SK-N-SH (cell line): Measurements from ENCODE around the gene SEC14L1. TPM values are rescaled to one million over a fixed set of nuclear protein-coding genes. Genes with fewer than 3 reads are reported as not detected.
A peak's percentile ranks its signal among the peaks of the same experiment; 100 is the strongest.
"Not testable (repeated sequence)": the region's sequence is repeated elsewhere in the genome, so short reads cannot be mapped to it uniquely, and the experiment has no call there.

Experiments used
- CTCF ChIA-PET: fragments of 300-600, 350-600 bp; formaldehyde crosslinking; extraction: SDS; loops from one replicate; lab custom pipeline; 2021; lab: Yijun Ruan, JAX
- POLR2A ChIA-PET: fragments of 350-600 bp; sonication (Branson Sonifier 250); formaldehyde crosslinking; extraction: SDS; loops from one replicate; lab custom pipeline; 2020; ENCODE audit warnings: antibody characterized with exemption, inconsistent platforms; lab: Yijun Ruan, JAX
- DNase-seq: peaks from one replicate; pipeline ENCODE4 v3.0.0; 2012
- H2AFZ ChIP-seq: fragments of 200-600 bp; sonication (generic); 2 replicates; pipeline ENCODE4 v1.8.1; 2016; ENCODE audit warnings: antibody characterized with exemption, mild to moderate bottlenecking, low read depth
- H3F3A ChIP-seq: fragments of 200-600 bp; sonication (generic); replicated peaks from 2 replicates; pipeline ENCODE3; 2016; ENCODE audit warnings: antibody characterized with exemption, mild to moderate bottlenecking; ENCODE audit not compliant: insufficient read depth
- H3K27ac ChIP-seq, 2 experiments: fragments of 200-500 bp in 1 of 2; fragments of 200-600 bp in 1 of 2; sonication (Bioruptor generic) in 1 of 2; sonication (generic), shearing (Covaris generic) in 1 of 2; 2 replicates each; pipeline versions ENCODE4 v1.5.1 to v1.6.1; 2014 to 2016; ENCODE audit warnings: low read depth in 2 of 2, inconsistent platforms in 1 of 2, low read length in 1 of 2, mild to moderate bottlenecking in 1 of 2, mixed read lengths in 1 of 2
- H3K27me3 ChIP-seq: fragments of 200-600 bp; sonication (generic), shearing (Covaris generic); 2 replicates; pipeline ENCODE4 v1.6.1; 2016; ENCODE audit warnings: mixed run types; ENCODE audit not compliant: insufficient read depth
- H3K36me3 ChIP-seq, 2 experiments: fragments of 200-500 bp in 1 of 2; fragments of 200-600 bp in 1 of 2; sonication (Bioruptor generic) in 1 of 2; sonication (generic) in 1 of 2; replicated peaks in 1 of 2; 2 replicates each; pipeline versions ENCODE3 to v1.5.1; 2014 to 2016; ENCODE audit warnings: low read length in 1 of 2, mild to moderate bottlenecking in 1 of 2; ENCODE audit not compliant: insufficient read depth in 2 of 2, control insufficient read depth in 1 of 2
- H3K4me1 ChIP-seq, 2 experiments: fragments of 200-500 bp in 1 of 2; fragments of 200-600 bp in 1 of 2; sonication (Bioruptor generic) in 1 of 2; sonication (generic), shearing (Covaris generic) in 1 of 2; 2 replicates each; pipeline versions ENCODE4 v1.5.1 to v1.6.1; 2014 to 2016; ENCODE audit warnings: low read depth in 1 of 2, low read length in 1 of 2, mixed run types in 1 of 2; ENCODE audit not compliant: insufficient read depth in 2 of 2, control insufficient read depth in 1 of 2
- H3K4me2 ChIP-seq: fragments of 200-600 bp; sonication (generic), shearing (Covaris generic); 2 replicates; pipeline ENCODE4 v1.6.1; 2017; ENCODE audit warnings: mixed run types
- H3K4me3 ChIP-seq, 2 experiments: fragments of 200-500 bp in 1 of 2; fragments of 200-600 bp in 1 of 2; sonication (Bioruptor generic) in 1 of 2; sonication (generic), shearing (Covaris generic) in 1 of 2; 2 replicates each; pipeline versions ENCODE4 v1.5.1 to v1.8.1; 2014 to 2016; ENCODE audit warnings: low read depth in 2 of 2, inconsistent platforms in 1 of 2, low read length in 1 of 2, mild to moderate bottlenecking in 1 of 2, mixed read lengths in 1 of 2, moderate library complexity in 1 of 2
- H3K79me2 ChIP-seq: fragments of 200-600 bp; sonication (generic); 2 replicates; pipeline ENCODE4 v1.8.1; 2017; ENCODE audit warnings: mild to moderate bottlenecking; ENCODE audit not compliant: insufficient read depth
- H3K9ac ChIP-seq: fragments of 200-600 bp; sonication (generic); 2 replicates; pipeline ENCODE4 v1.6.1; 2017; ENCODE audit warnings: mixed run types
- H3K9me2 ChIP-seq: fragments of 200-600 bp; sonication (generic); 2 replicates; pipeline ENCODE4 v1.6.1; 2017; ENCODE audit warnings: mixed run types
- H3K9me3 ChIP-seq: fragments of 200-600 bp; sonication (generic); 2 replicates; pipeline ENCODE4 v1.6.1; 2017; ENCODE audit warnings: mixed run types, mild to moderate bottlenecking, moderate library complexity
- H4K20me1 ChIP-seq: fragments of 200-600 bp; sonication (generic); 2 replicates; pipeline ENCODE4 v1.6.1; 2017; ENCODE audit warnings: mild to moderate bottlenecking, mixed run types; ENCODE audit not compliant: insufficient read depth
- EP300 ChIP-seq, 2 experiments: IDR thresholded peaks; 2 replicates each; pipeline versions ENCODE4 v1.4.0 to v1.6.1; 2012; ENCODE audit warnings: borderline replicate concordance in 1 of 2, low read depth in 1 of 2, low read length in 1 of 2
- EZH2phosphoT487 ChIP-seq: fragments of 200-600 bp; sonication (generic); IDR thresholded peaks from 2 replicates; pipeline ENCODE4 v1.6.1; 2017; ENCODE audit warnings: low read depth, mixed run types, mild to moderate bottlenecking, antibody characterized with exemption, moderate library complexity, borderline replicate concordance
- FOXJ3 ChIP-seq: sonication (generic); formaldehyde crosslinking; IDR thresholded peaks from 2 replicates; pipeline ENCODE4 v1.5.1; 2020; ENCODE audit warnings: mild to moderate bottlenecking, missing genetic modification reagents
- FOXM1 ChIP-seq: IDR thresholded peaks from 2 replicates; pipeline ENCODE4 v1.4.0; 2012; ENCODE audit warnings: low read depth, mild to moderate bottlenecking
- GABPA ChIP-seq: IDR thresholded peaks from 2 replicates; pipeline ENCODE4 v1.4.0; 2012; ENCODE audit warnings: low read depth, mild to moderate bottlenecking
- NFIC ChIP-seq: IDR thresholded peaks from 2 replicates; pipeline ENCODE4 v1.4.0; 2012; ENCODE audit warnings: borderline replicate concordance
- RXRA ChIP-seq: IDR thresholded peaks from 2 replicates; pipeline ENCODE4 v1.4.0; 2012; ENCODE audit warnings: low read depth, mild to moderate bottlenecking, borderline replicate concordance
- TCF12 ChIP-seq: IDR thresholded peaks from 2 replicates; pipeline ENCODE4 v1.4.0; 2012
- TEAD4 ChIP-seq: IDR thresholded peaks from 2 replicates; pipeline ENCODE4 v1.4.0; 2012; ENCODE audit warnings: mild to moderate bottlenecking, borderline replicate concordance; ENCODE audit not compliant: insufficient read depth
- WGBS: methylation state at CpG from one replicate; pipeline ENCODE4 v1.1.6; 2017; ENCODE audit warnings: low lambda C conversion rate; 5-methylcytosine and 5-hydroxymethylcytosine counted together
- polyA plus RNA-seq, 3 experiments: library from polyadenylated mRNA; depleted of rRNA; stranded (reverse); fragments of >200 nt; gene quantifications; 2 replicates each; pipeline ENCODE4 v1.2.3, GENCODE V29; 2012

Gene SEC14L1
- polyA plus RNA-seq, 1 of the 3 experiments (the other 2 are of a cell fraction): 62.4 TPM

DNA sequence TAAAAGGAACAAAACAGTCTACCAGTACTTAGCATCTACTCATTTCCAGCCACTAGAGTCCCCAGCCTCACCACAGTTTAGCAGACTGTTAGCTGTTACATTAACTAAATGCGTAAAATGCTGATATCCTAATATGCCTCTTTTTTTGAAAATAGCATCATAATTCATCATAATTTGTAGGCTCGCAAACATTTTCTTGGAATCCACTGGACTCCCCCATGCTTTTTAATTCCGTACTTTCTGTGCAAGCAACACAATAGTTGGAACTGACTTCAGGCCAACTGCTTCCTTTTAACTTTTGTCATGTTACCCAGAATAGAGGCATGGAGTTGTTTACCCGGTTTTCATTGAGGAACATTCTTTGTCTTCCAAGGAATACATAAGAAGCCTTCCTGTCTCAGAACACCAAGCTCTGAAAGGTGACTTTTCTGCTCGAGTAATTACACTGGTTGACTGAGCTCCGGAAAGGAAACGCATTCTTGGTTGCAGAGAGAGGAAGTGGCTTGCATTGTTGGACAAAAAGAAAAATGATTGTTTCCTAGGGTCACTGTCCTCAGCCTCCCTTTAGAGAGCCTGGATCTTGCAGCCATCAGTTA, 30.9 kb upstream of the SEC14L1 start:
- WGBS: 83% methylated on average over 7 of the region's 7 CpGs
- Histone ChIP-seq H2AFZ (peak overlapping the region; percentile 64; the same call in 1 of the 2 replicates), H3K79me2 (no peaks in the 10 kb centered on the region), H3K4me2 (peak overlapping the region; percentile 17), H3K9me2 (no peaks in the 10 kb centered on the region), H3K36me3 (no peaks in the 10 kb centered on the region), H3K9ac (no peak overlapping the region), H3K4me3 (no peak overlapping the region), H3K9me3 (no peaks in the 10 kb centered on the region), H3K4me1 (peaks cover 0 to 13% of the 10 kb centered on the region in 2 experiments; a peak in 2 of 4 replicates), H3K27ac (peak overlapping the region in 1 of 2 experiments; percentile 28; a peak in 3 of 4 replicates), H3K27me3 (no peaks in the 10 kb centered on the region), H4K20me1 (no peaks in the 10 kb centered on the region), H3F3A (peaks cover 11% of the 10 kb centered on the region)
- TF ChIP-seq RXRA (no peak), TCF12 (no peak), GABPA (peak; percentile 35; the same call in 1 of the 2 replicates), EP300 (IDR thresholded peaks at IDR 0.05; ENCODE audit: borderline replicate concordance in 1 of 2, low read depth in 1 of 2, low read length in 1 of 2) (no peak)
- ChIA-PET CTCF (interaction anchor here (0.8 kb wide), 1 partner anchor 11 kb away, joined by 3 read pairs; no protein-coding TSS in a partner anchor), POLR2A (no interaction called here)
- DNase-seq: no peak

DNA sequence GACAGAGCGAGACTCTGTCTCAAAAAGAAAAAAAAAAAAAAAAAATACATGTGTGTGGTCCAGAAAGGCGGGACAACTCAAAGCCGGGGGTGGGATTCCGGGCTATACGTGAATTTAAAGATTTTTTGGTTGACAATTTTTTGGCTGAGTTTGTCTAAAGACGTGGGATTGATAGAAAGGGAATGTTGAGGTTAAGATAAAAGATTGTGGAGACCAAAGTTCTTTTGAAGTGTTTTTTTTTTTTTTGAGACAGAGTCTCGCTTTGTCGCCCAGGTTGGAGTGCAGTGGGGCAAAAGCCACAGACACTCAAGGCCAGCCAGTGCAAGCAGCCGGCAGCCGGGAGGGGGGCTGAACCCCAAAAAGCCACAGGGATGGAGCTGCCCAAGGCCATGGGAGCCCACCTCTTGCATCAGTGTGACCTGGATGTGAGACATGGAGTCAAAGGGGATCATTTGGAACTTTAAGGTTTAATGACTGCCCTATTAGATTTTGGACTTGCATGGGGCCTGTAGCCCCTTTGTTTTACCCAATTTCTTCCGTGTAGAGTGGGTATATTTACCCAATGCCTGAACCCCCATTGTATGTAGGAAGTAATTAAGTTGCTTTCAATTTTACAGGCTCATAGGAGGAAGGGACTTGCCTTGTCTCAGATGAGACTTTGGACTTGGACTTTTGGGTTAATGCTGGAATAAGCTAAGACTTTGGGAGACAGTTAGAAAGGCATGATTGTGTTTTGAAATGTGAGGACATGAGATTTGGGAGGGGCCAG, 29.4 kb upstream of the SEC14L1 start:
- H3K4me1 ChIP-seq: peaks cover 0 to 13% of the 10 kb centered on the region in 2 experiments; a peak in 2 of 4 replicates
- H2AFZ ChIP-seq, H3K27ac ChIP-seq, H3K4me2 ChIP-seq, H4K20me1 ChIP-seq, DNase-seq, H3K9me3 ChIP-seq, H3K9me2 ChIP-seq, H3K9ac ChIP-seq, H3K27me3 ChIP-seq, H3K36me3 ChIP-seq, POLR2A ChIA-PET, H3K4me3 ChIP-seq, H3K79me2 ChIP-seq: not testable (repeated sequence)
- CTCF ChIA-PET: interaction anchor here (0.9 to 1.1 kb wide), 2 partner anchors 15 to 23 kb away, joined by 3 read pairs; no protein-coding TSS in a partner anchor
- peaks cover 11% of the 10 kb centered on the region for H3F3A ChIP-seq
- 97% methylated on average over 11 of the region's 11 CpGs for WGBS

DNA sequence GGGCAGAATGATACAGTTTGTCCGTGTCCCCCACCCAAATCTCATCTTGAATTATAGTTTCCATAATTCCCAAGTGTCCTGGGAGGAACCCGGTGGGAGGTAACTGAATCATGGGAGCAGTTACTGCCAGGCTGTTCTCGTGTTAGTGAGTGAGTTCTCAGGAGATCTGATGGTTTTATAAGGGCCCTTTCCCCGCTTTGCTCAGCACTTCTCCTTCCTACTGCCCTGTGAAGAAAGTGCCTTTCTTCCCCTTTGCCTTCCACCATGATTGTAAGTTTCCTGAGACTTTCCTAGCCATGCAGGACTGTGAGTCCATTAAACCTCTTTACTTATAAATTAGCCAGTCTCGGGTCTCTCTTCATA, 28.9 kb upstream of the SEC14L1 start:
- Histone ChIP-seq H3K27me3 (no peaks in the 10 kb centered on the region), H3K79me2 (no peaks in the 10 kb centered on the region), H3K4me1 (peaks cover 0 to 13% of the 10 kb centered on the region in 2 experiments; a peak in 2 of 4 replicates), H3K9me3 (no peaks in the 10 kb centered on the region), H3K9ac (no peak overlapping the region), H3F3A (peaks cover 11% of the 10 kb centered on the region), H2AFZ (no peak overlapping the region), H3K4me2 (no peak overlapping the region), H3K9me2 (no peaks in the 10 kb centered on the region), H3K27ac (no peak overlapping the region), H3K4me3 (no peak overlapping the region), H4K20me1 (no peaks in the 10 kb centered on the region), H3K36me3 (no peaks in the 10 kb centered on the region)
- DNase-seq: no peak
- 91% methylated on average over 5 of the region's 5 CpGs for WGBS
- TF ChIP-seq EZH2phosphoT487: no peak
- TF ChIP-seq TEAD4: no peak
- TF ChIP-seq NFIC: no peak
- TF ChIP-seq FOXJ3 (CRISPR knock-in tag): no peak
- TF ChIP-seq FOXM1: no peak
- ChIA-PET POLR2A (no interaction called here), CTCF (interaction anchor here (0.9 to 1.1 kb wide), 2 partner anchors 16 to 23 kb away, joined by 3 read pairs; no protein-coding TSS in a partner anchor)
